Ammon's horn (tissue), 1 donor: ENCODE data around the gene WWOX.
A peak's percentile ranks its signal among the peaks of the same experiment; 100 is the strongest.

Source experiments
- DNase-seq: peaks from one replicate; pipeline ENCODE4 v3.0.0-alpha.2; 2016; ENCODE audit warnings: low spot score

The WWOX gene

DNA sequence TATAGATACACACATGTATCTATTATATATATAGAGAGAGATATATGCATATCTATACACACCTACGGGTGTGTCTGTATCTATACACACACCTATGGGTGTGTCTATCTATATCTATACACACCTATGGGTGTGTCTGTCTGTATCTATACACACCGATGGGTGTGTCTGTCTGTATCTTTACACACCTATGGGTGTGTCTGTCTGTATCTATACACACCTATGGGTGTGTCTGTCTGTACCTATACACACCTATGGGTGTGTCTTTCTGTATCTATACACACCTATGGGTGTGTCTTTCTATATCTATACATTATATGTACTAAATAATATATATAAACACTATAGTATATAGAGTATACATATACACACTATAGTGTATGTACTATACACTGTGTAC is 762.6 kb downstream of the WWOX start:
- DNase-seq, result no peak

DNA sequence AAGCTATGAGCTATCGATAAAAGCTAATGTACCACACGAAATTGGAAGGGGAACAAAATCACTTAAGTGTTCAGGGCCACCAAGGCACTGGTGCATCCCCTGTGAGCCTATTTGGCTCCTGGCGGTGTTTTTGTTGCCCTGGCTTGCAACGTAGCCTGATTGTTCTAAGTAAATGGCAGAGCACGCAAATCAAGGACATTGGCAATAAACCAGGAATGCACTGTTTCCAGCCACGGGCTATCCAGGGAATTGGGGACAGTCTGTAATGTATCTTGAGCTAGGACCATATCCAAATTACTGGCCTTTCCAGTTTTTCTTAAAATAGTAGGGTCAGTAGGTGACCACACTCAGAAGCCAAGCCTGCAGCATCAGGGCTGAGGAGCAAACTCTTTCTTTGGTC is 767.1 kb downstream of the WWOX start:
- DNase-seq, result peak; percentile 10

DNA sequence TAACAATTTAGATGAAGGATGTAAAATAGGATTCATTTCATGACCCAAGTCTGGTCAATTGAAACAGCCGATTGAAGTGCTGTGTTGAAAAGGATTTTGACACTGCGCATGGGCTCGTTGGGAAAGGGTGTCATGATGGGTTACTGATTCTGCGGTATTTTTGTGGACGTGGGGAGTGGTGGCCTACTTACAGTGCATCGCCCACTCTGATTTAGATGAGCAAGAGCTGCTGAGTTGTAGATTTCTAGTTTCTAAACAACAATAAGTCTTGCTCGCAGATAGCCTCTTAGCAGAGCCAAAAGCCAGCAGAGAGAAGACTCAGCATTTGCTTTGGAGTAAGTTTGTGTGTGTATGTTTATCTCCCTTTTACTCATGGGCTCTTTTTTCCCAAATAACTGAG is 770.0 kb downstream of the WWOX start:
- no peak for DNase-seq

DNA sequence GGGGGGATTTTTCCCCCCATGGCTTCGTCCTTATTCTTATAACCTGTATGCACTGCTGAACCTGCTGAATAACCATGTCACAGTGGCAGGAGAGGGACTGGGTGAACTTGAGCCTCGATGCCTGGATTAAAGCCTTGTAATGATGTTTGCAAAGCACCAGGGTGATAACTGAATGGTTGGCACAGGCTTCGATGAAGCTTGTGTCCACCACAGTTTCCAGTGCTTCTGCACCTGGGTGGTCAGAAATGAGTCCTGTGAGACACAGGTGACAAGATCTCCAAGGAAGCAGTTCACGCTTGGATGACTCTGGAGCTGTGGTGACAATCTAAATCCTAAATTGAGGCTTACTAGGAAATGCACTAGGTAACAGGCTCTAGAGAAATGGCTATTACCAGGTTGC is 771.8 kb downstream of the WWOX start:
- DNase-seq, result no peak

DNA sequence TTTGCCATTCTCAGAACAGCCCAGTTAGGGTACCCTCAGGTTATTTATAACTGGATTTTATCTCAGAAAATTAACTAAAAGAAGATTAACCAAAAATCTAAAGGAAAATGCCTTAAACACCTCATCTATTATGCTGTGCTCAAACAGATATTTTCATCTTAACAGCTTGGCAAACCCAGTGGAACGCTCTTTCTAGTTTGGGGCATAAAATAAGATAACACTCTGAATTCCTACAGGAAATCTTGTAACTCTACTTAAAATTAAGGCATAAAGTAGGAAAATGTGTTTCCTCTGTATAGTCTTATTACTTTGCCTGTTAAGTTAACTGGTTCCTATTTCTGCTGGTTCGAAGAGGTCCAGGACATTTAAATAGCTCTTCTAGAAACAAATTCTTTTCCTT is 777.2 kb downstream of the WWOX start:
- no peak for DNase-seq

DNA sequence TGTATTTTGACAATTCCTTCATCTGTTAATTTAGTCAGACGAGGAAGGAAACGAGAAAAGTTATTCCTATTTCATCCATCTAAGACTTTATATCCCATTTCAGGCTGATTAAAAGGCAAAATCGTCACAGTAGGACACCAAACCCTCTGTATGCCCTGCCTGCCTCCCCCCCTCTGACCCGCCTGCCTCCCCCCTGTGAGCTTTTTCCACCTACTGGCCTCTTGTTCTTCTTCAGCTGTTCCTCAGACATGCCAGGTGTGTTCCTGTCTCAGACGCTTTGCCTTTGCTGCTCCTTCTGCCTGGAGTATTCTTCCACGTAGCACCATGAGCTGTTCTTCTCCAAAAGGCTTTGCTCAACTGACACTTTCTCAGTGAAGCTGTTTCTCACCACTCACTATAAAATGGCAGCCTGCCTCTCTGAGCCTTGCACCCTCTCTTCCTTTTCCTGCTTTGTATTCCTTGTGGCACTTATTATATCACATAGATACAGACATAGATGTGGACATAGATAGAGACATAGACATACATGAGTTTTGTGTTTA is 777.7 kb downstream of the WWOX start:
- DNase-seq, result no peak

DNA sequence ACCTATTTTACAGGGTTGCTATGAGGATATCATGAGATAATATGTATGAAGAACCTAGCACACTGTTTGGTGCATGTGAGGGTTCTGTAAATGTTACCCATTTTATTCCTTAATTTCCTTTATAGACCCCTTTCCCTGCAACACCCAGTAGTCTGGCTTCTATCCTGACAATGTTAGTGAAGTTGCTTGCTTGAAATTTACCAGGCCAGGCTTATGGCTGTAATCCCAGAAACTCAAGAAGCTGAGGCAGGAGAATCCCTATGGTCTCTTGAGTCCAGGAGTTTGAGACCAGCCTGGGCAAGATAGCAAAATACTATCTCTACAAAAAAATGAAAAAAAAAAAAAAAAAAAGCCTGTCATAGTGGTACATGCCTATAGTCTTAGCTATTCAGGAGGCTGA is 779.1 kb downstream of the WWOX start:
- DNase-seq, result no peak

DNA sequence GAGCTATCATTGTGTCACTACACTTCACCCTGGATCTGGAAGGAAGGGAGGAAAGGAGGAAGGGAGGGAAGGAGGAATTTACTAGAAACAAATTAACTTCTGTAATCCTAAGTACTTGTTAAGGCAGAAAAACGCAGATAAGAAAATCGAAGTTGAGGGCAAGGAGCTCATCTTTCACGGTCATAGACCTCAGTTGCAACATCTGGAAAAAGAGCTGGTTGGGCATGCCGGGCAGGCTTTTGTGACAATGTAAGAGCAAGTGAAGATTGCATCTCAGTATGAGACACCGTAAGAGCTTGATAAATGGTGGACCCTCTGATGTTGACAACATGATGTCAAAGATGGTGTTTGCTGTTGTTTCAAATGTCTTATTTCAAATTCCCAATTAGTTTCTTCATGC is 779.6 kb downstream of the WWOX start:
- no peak for DNase-seq

DNA sequence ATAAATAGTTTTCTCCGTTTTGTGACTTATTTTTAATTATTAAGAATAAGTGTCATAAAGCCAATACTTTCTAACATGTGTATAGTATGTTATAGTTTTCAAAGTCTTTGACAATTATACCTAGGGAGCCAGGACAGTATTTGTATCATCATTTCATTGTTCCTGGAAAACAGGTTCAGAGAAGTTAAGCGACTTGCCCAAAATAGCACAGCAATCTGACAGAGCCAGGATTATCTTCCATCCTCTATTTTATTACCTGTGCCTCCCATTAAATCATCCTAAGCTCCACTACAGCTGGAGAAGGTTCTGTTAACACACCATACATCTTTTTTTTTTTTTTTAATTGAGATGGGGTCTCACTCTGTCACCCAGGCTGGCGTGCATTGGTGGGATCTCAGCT is 782.7 kb downstream of the WWOX start:
- no peak for DNase-seq

DNA sequence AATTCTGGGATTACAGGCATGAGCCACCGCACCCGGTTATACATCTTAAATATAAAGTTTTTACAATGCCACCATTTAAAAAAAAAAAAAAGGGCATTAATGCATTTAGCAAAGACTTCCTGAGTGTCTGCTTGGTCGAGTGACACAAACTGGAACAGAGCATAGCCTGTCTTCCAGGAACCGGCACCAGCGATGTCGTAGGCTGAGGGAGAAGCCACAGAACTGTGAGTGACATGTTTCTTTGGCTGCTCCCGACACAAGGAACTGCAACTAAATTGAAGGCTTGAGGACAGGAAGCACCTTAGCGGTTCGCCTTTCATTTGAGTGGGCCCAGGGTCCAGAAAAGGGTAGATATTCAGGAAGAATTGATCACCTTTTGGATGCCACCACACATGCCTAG is 783.3 kb downstream of the WWOX start:
- DNase-seq, result no peak

DNA sequence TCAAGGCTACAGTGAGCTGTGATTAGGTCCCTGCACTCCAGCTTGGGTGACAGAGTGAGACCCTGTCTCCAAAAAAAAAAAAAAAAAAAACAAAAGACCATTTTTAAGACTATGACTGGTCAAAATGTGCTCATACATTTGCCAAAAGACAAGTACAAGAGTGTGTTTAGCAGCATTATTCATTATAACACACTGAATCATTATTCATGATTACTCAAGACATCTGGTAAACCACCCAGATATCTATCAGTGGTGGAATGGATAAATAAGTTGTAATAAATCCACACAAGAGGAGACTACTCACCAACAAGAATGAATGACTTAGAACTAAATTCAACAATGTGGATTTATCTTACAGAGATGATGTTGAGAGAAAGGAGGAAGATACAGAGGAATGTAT is 784.8 kb downstream of the WWOX start:
- DNase-seq, result no peak

DNA sequence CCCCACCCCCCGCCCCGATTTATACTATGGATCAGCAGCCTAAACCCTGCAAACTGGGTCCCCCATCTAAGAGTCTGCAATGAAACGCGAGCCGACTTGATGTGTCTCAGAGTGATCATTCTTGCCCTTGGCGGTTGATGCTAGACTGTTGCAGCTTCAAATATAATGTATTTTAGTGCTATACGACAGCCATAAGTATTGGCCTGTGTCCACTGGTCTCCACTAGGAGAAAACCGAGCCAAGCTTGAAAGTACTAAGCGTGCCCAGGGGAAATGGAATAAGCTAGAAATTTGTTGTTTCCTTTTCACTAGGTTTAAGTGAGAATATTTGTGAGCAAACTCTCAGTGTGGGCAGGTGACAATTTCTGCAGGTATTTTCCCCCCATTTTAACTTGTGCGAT is 789.9 kb downstream of the WWOX start:
- DNase-seq, result no peak

DNA sequence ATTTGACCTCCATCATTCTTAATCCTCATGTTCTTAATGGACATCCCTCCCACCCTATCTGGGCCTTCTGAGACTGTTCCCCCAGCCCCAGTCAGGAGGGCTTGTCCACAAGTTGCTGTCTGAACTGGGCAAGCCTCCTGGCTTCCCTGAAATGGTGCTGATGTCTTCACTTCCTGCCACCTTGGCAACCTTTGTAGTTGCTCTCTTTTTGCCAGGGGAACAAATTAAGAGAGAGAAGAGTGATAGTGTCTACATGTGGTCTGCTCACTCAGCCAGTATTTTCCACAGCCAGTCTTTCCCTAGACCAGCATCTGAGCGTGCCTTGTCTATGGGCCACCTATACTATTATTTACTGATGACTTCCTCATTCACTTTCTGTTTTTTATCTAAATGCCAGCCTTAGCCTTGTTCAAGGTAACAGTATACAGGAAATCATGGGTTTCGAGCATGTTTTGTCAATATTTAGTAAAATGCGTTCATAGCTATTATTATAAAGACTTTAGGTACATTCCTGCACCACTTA is 791.0 kb downstream of the WWOX start:
- no peak for DNase-seq

DNA sequence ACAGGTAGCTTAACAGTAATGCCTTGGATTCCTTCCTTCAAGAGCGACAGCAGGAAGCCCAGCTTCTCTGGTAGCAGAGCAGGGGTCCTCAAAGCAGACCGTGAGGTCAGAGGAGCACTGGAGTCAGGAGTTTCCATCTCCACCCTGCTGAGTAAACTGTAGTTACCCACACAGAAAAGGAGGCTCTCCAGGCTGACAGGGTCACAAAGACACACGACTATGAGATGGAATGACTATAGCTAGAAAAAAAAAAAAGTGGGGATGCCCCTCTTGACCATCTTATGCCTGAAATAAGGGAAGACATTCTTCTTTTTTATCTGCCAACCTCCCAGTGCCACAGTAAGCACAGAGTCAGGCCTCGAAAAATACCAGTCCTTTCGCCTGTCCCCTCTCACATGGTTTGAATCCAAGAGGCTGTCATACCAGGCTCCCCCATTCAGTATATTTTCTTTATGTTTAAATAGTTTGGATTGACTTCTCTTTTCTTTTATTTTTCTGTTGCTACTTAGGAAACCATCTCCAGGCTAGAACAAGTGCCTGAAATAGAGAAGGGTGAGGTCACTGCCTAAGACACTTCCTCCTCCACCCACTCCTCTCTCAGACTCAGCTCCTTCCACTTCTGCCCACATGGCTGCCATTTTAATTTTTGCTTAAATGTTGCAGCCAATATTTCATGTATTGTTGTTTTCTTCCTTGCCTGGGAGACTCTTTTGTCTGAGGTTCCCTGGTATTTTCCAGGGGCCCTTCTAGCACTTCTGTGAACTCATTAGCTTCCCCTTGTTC is 793.7 kb downstream of the WWOX start:
- no peak for DNase-seq

DNA sequence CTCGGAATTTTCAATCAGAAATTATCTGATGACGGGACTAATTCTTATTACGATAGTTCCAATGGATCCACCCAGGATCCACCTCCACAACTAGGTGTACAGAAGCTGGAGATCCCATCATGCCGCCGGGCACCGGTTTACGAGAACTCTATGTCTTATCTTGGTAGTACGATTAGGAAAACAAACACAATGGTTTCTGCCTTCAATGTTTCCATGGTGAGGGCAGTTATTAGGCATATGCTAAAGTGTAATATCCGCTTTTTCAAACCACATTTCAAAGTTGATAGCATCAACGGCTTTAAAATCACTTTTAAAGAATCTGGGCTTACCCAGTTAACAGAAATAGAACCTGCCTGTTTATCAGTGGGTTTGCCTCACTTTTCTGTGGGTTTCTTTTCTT is 795.4 kb downstream of the WWOX start:
- no peak for DNase-seq

DNA sequence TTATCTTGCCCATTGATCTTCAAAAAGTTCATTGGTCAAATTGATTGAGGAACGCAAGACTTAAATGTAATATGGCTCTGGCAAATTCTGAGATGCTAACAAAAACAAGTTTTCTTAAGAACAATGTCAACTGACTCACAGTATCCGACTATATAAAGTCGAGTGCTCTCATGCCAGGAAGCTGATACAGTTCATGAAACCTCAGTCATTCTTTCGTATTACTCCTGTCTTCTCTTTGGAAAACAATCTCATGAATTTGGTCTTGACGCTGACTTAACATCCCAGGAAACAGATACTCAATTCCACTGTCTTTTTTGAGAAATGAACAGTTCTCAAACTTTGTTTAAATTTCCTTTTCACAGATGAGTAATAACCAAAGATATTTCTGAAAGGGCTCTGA is 796.2 kb downstream of the WWOX start:
- no peak for DNase-seq

DNA sequence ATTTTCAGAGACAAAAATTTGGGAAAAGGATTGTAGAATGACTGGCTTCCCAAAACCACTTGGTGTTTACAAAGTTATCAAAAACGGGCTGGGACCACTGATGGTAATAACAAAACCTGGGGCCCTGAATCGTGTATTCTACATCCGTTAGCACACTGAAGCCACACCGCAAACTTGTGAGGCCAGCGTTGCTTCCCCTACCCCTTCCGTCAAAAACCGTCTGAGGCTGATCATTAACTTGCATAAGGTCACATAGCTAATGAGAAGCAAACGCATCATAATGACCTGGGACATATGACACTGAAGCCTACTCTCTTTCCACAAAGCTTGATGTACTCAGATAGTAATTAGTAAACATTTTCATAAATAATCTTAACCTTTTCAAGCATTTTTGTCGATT is 796.8 kb downstream of the WWOX start:
- DNase-seq, result no peak

DNA sequence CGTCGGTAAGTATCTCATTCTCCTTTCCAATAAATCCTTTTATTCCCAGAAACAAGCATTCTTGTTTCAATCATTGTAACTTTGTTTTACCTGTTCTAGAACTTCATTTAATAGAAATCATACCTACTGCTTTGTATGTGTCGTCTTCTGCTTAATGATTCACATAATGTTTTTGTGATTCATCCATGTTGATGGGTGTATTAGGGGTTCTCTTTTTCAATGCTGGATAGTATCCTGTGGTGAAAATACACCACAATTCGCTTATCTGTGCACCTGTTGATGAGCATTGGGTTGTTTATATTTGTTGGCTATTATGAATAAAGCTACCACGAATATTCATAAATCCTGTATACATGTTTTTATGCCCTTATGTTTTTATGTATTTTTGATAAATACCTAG is 797.8 kb downstream of the WWOX start:
- DNase-seq, result no peak

DNA sequence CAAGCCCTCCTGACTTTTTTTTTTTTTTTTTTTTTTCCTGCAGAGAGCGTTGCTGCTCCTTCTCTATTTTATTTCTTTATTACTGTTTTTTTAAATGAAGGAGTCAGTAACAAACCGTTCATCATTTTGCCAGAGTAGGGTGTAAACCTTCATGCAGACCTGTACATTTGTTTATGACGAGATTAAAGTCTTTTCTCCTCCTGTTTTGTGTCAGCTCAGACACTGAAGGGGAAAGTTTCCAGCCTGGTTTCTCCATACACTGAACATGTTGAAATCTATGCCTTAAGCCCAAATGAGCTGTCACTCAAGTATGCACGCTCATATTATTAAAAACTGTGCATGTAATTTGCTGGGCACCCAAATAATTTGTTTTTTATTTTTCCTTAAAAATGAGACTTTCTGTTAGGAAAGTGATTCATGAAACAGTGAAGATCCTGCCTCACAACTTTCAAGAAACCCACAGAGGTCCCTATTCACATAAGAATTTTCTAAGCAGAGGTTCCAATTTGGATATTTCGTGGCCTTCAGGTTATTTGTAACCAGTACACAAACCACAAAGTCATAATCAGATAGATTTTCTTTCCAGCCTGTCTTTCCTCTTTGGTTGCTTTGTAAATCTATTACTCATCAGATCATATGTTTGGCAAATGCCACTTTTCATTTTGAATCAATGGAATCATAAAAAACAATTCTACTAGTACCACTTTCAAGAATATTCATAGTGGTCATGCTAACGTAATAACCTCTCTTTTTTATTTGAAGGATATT is 800.8 kb downstream of the WWOX start:
- no peak for DNase-seq

DNA sequence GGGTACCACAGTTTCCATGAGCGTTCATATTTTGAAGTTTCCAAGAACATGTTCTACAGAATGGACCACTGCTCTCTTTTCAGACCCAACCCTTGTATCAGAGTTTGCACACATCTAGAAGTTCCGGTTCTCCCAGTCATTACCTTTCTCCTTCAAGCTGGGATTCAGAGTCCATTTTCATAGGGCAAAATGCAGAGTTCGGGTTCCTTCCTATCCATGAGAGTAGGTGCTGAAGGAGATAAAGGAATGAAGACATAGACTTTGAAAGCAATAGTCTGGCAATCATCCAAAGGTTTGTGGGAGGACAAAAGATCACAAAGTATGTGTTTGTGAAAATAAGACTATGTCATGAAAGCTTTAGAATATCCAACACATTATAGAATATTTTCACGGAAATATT is 801.5 kb downstream of the WWOX start:
- no peak for DNase-seq

DNA sequence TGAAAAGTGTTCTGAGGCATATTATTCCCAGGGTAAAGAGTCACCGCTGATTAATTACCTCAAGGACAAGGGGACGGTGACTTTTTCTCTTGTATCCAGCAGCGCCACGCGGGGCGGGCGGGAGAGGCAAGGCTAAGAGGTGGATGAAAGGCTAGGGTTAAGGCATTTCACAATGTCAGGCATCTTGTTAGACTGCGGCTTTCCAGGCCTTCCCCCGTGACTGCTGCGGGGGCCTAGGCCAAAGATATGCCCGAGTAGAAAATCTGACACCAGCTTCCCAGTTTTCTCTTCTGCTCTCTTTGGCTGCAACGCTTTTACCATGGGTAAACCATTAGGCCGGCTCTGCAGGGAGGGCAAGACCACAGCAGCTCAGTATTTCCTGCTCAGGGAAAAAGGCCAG is 802.9 kb downstream of the WWOX start:
- DNase-seq, result no peak

DNA sequence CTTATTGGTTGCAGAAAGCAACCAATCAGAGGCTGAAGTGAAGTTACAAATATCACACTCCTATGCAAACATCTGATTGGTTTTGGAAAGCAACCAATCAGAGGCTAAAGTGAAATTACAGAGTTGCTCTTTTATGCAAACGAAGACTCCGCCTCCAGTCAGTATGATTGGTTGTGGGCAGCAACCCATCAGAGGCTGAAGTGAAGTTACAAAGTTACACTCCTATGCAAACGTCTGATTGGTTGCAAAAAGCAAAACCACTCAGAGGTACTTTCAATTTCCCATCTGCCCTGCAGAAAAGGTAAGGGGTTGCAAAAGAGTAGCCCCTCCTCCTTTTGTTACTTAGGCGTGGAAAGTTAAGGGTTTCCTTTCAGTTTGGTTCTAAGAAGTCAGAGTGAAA is 803.8 kb downstream of the WWOX start:
- no peak for DNase-seq

DNA sequence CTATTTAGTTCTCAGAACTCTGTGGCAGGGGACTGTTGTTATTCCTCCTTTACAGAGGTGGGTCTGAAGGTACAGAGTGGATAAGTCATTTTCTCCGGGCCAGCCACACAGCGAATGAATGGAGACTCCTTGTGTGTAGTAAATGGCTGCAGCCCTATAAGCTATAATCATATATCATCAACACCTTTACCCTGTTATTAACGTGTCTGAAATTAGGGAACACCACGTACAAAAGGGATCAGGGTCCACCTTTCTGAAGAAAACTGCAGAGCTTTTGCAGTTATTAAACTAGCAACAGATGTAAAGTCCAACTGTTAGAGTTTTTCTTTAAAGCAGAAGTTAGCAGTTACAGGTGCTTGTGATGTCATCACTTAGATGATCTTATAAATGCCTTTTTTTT is 804.4 kb downstream of the WWOX start:
- DNase-seq, result no peak
